GM18520 (cell line): ENCODE measurements around the gene PIP4K2A.
"Not testable (repeated sequence)": the region's sequence is repeated elsewhere in the genome, so short reads cannot be mapped to it uniquely, and the experiment has no call there.

Experiments used
- ATAC-seq: cut with Tn5 transposase; IDR thresholded peaks from one replicate; pipeline ENCODE4 v1.9.1; 2021; ENCODE audit not compliant: unreplicated experiment

The PIP4K2A gene

GRCh38 chr10:22697101-22697500 is 17.3 kb downstream of the PIP4K2A start:
- ATAC-seq: no peak

- ATAC-seq: no peak
Observed at GRCh38 chr10:22693860-22694259, 20.5 kb downstream of the PIP4K2A start.

- ATAC-seq: peak; percentile 42
Observed at GRCh38 chr10:22693371-22693784, 21.0 kb downstream of the PIP4K2A start.

- ATAC-seq: not testable (repeated sequence)
Observed at GRCh38 chr10:22692119-22692518, 22.3 kb downstream of the PIP4K2A start.

- no peak for ATAC-seq
Observed at GRCh38 chr10:22690614-22691431, 23.6 kb downstream of the PIP4K2A start.

- ATAC-seq: no peak
Observed at GRCh38 chr10:22690158-22690557, 24.2 kb downstream of the PIP4K2A start.

- no peak for ATAC-seq
Observed at GRCh38 chr10:22686347-22686746, 28.0 kb downstream of the PIP4K2A start.

- no peak for ATAC-seq
Observed at GRCh38 chr10:22685926-22686325, 28.5 kb downstream of the PIP4K2A start.

- ATAC-seq: no peak
Observed at GRCh38 chr10:22684699-22685098, 29.7 kb downstream of the PIP4K2A start.

- peak; percentile 53 for ATAC-seq
Observed at GRCh38 chr10:22683140-22683389, 31.3 kb downstream of the PIP4K2A start.

GRCh38 chr10:22682237-22683139 is 31.9 kb downstream of the PIP4K2A start:
- no peak for ATAC-seq

- ATAC-seq: no peak
Observed at GRCh38 chr10:22681783-22682183, 32.6 kb downstream of the PIP4K2A start.

- ATAC-seq: no peak
Observed at GRCh38 chr10:22681301-22681700, 33.1 kb downstream of the PIP4K2A start.

GRCh38 chr10:22679608-22680007 is 34.8 kb downstream of the PIP4K2A start:
- ATAC-seq: no peak

GRCh38 chr10:22677333-22677732 is 37.0 kb downstream of the PIP4K2A start:
- no peak for ATAC-seq

GRCh38 chr10:22676435-22676834 is 37.9 kb downstream of the PIP4K2A start:
- ATAC-seq: no peak

GRCh38 chr10:22674573-22674930 is 39.8 kb downstream of the PIP4K2A start:
- no peak for ATAC-seq

- no peak for ATAC-seq
Observed at GRCh38 chr10:22673785-22674572, 40.4 kb downstream of the PIP4K2A start.

- no peak for ATAC-seq
Observed at GRCh38 chr10:22673091-22673392, 41.3 kb downstream of the PIP4K2A start.

- ATAC-seq: no peak
Observed at GRCh38 chr10:22672319-22673090, 41.9 kb downstream of the PIP4K2A start.

- no peak for ATAC-seq
Observed at GRCh38 chr10:22670788-22671187, 43.6 kb downstream of the PIP4K2A start.
